ENCODE measurements around the gene ARHGAP26.
"Not testable (repeated sequence)": the region's sequence is repeated elsewhere in the genome, so short reads cannot be mapped to it uniquely, and the experiment has no call there.

ARHGAP26 gene

DNA sequence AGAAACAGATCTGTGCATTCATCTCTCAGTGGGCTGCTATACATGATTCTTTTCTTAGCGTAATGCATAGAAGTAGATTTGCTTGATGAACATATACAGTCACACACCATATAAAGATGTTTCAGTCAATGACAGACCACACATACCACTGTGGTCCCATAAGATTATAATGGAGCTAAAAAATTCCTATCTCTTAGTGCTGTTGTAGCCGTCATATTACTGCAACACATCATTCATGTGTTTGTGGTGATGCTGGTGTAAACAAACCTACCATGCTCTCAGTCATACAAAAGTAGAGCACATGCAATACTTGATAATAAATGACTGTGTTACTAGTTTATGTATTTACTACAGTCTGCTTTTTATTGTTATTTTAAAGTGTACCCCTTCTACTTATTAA is 214.3 kb downstream of the ARHGAP26 start:
- H3K4me3 ChIP-seq (ENCODE audit: low read depth, low read length) = no peak overlapping the region
- no peak for DNase-seq (ENCODE audit: low read depth)

DNA sequence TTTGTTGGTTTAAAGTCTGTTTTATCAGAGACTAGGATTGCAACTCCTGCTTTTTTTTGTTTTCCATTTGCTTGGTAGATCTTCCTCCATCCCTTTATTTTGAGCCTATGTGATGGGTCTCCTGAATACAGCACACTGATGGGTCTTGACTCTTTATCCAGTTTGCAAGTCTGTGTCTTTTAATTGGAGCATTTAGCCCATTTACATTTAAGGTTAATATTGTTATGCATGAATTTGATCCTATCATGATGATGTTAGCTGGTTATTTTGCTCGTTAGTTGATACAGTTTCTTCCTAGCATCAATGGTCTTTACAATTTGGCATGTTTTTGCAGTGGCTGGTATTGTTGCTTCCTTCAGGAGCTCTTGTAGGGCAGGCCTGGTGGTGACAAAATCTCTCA is 219.1 kb downstream of the ARHGAP26 start:
- not testable (repeated sequence) for DNase-seq (ENCODE audit: low read depth); H3K4me3 ChIP-seq (ENCODE audit: low read depth, low read length)

GRCh38 chr5:142990073-142990472 is 219.9 kb downstream of the ARHGAP26 start:
- not testable (repeated sequence) for DNase-seq (ENCODE audit: low read depth); H3K4me3 ChIP-seq (ENCODE audit: low read depth, low read length)

- DNase-seq (ENCODE audit: low read depth) = no peak
- no peak overlapping the region for H3K4me3 ChIP-seq (ENCODE audit: low read depth, low read length)
These were observed 224.0 kb downstream of the ARHGAP26 start for GRCh38 chr5:142994218-142994617.

- not testable (repeated sequence) for H3K4me3 ChIP-seq (ENCODE audit: low read depth, low read length); DNase-seq (ENCODE audit: low read depth)
These were observed 225.4 kb downstream of the ARHGAP26 start for GRCh38 chr5:142995621-142996020.

DNA sequence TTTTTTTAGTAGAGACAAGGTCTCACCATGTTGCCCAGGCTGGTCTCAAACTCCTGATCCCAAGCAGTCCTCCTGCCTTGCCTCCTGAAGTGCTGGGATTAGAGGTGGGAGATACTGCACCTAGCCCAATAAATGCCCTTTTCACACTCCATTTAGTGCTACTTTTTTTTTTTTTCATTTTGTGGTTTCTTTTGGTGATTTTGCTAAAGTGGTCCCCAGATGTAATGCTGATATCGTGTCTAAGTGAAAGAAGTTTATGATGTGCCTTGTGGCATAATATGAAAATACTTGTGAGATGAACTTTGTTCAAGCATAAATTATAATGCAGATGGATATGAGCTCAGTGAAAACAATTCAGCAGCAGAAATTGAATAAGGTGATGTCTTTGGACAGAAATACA is 227.4 kb downstream of the ARHGAP26 start:
- DNase-seq (ENCODE audit: low read depth) = no peak
- H3K4me3 ChIP-seq (ENCODE audit: low read depth, low read length) = no peak overlapping the region

DNA sequence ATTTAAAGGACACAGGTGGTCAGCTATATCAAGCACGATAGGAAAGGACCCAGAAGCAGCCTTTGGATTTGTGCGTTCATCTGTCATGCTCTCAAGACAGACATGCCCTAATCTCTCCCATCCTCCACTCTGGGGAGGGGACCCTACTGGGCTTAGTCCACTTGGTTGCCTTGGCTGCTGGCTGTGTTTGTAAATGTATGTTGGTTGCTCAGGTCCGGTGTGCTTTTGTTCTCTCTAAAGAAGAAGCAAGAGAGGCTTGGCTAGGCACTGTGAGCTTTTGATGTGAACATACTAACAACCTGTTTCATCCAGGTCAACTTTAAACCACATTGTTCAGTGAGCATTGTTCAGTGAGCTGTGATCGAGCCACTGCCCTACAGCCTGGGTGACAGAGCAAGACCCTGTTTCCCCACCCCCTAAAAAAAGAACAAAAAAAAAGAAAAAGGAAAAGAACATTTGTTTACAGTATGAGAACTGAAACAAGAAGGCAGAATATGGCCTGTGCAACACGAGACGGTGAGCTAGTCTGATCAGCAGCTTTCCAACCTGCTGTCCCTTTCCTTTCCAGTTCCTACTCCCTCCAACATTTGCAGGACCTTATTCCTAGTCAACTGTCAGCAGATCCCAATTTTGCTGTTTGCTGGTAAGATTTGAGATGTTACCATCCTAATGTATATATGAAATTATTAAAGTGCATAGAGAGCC is 228.3 kb downstream of the ARHGAP26 start:
- no peak for DNase-seq (ENCODE audit: low read depth)
- H3K4me3 ChIP-seq (ENCODE audit: low read depth, low read length) = no peak overlapping the region

GRCh38 chr5:143000551-143000950 is 230.4 kb downstream of the ARHGAP26 start:
- H3K4me3 ChIP-seq (ENCODE audit: low read depth, low read length) = not testable (repeated sequence)

GRCh38 chr5:143001764-143002351 is 231.7 kb downstream of the ARHGAP26 start:
- peak; percentile 47 for DNase-seq (ENCODE audit: low read depth)
- no peak overlapping the region for H3K4me3 ChIP-seq (ENCODE audit: low read depth, low read length)

More at GRCh38 chr5:143000551-143000950, 230.4 kb downstream of the ARHGAP26 start:
- not testable (repeated sequence) for DNase-seq (ENCODE audit: low read depth)

DNA sequence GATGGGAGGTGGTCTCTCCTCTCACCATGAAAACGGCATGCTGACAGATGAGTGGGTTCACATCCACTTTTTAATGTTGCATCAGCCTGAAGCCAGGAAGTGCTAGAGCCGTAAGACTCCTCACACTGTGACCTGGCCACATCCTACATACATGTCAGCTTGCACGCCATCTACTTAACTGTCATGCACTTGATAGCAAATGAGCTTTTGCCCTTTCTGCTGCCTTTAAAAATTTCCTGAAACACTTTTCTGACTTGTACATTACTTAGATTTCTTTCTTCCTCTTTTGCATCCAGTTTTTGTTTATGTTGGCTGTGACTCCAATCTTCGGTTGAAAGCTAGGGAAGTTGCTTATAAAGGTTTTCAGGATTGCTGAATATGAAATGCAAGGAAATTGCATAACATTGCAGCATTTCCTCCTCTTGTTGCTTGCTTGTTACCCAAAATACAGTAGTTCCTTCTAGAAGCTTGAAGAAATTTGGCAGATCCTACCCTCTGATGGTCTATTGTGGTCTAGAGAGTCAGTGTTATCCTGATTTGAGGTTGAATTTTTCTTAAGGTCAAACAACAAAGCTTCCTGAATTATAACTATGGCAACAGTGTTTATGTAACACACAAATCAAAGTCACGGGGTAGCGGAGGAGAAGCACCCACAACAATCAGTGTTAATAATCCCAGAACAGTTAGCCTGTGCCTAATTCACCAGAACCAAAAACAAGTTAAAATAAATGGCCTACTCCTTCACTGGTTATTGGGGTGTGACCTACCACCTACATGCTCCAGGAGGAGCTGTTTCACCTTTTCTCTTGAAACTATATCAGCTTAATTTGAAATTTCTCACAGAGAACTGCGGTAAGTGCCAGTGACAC is 232.5 kb downstream of the ARHGAP26 start:
- no peak overlapping the region for H3K4me3 ChIP-seq (ENCODE audit: low read depth, low read length)
- DNase-seq (ENCODE audit: low read depth) = peak; percentile 78

DNA sequence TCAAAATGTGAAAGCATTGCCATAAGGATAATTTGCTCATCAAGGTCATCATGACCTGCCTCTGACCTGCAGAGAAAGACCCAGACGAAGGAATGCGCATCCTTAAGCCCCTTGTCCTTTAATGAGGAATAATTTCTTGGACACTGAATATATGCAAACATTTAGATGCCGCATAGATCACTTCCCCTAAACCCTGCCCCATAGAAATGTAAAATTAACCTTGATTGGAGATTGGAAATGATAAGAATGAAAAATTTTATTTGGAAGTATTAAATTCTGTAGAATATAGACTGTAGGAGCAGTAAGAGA is 233.1 kb downstream of the ARHGAP26 start:
- no peak overlapping the region for H3K4me3 ChIP-seq (ENCODE audit: low read depth, low read length)

GRCh38 chr5:143004361-143005145 is 234.4 kb downstream of the ARHGAP26 start:
- no peak overlapping the region for H3K4me3 ChIP-seq (ENCODE audit: low read depth, low read length)
- no peak for DNase-seq (ENCODE audit: low read depth)

More for the DNA sequence above, 233.1 kb downstream of the ARHGAP26 start:
- DNase-seq (ENCODE audit: low read depth) = no peak

GRCh38 chr5:143006501-143006900 is 236.3 kb downstream of the ARHGAP26 start:
- no peak overlapping the region for H3K4me3 ChIP-seq (ENCODE audit: low read depth, low read length)
- DNase-seq (ENCODE audit: low read depth) = no peak

- DNase-seq (ENCODE audit: low read depth) = no peak
- no peak overlapping the region for H3K4me3 ChIP-seq (ENCODE audit: low read depth, low read length)
These were observed 237.9 kb downstream of the ARHGAP26 start for GRCh38 chr5:143008032-143008431.

DNA sequence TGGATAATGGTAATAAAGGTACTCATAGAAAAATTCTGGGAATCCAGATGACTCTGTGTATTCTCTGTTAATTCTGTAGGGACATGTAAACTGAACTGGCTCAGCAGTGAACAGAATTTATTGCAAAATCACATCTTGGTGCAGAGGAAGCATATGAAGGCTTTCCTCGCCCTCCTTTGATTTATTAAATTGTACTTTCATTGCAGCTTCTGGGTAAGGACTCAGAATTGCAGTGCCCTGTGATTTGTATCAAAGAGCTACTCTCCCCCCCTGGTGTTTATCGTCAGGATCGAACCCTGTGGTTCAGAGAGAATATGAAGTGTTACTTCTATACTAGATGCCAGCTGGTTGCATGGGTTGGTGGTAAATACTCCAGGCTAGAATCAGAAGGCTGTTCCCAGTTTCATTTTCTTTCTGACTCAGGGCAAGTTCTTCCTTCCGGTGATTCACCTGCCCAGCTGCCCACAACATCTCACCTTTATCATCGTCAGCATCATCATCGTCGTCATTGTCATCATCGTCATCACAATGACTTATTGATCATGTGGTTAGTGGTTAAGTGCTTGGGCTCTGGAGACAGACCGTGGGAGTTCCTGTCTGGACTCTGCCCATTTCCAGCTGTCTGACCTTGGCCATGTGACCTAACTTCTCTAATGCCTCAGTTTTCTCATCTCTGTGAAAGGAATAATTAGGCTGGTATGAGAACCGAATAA is 238.8 kb downstream of the ARHGAP26 start:
- H3K4me3 ChIP-seq (ENCODE audit: low read depth, low read length) = no peak overlapping the region
- DNase-seq (ENCODE audit: low read depth) = peak; percentile 99

- DNase-seq (ENCODE audit: low read depth) = no peak
These were observed 240.2 kb downstream of the ARHGAP26 start for GRCh38 chr5:143010351-143010750.

GRCh38 chr5:143011585-143011984 is 241.4 kb downstream of the ARHGAP26 start:
- peak; percentile 83 for DNase-seq (ENCODE audit: low read depth)
- H3K4me3 ChIP-seq (ENCODE audit: low read depth, low read length) = no peak overlapping the region

More at GRCh38 chr5:143010351-143010750, 240.2 kb downstream of the ARHGAP26 start:
- no peak overlapping the region for H3K4me3 ChIP-seq (ENCODE audit: low read depth, low read length)

GRCh38 chr5:143013176-143013891 is 243.2 kb downstream of the ARHGAP26 start:
- no peak for DNase-seq (ENCODE audit: low read depth)
- no peak overlapping the region for H3K4me3 ChIP-seq (ENCODE audit: low read depth, low read length)
